Measurements from ENCODE around the gene VASH1.

The VASH1 gene

GRCh38 chr14:76770521-76771436, 9.5 kb downstream of the VASH1 start:
- no peak for TF ChIP-seq CTCF (conservative IDR thresholded peaks at IDR 0.05; ENCODE audit: control insufficient read depth, insufficient read depth, low read depth, low read length)
- H3K4me3 ChIP-seq (ENCODE audit: control insufficient read depth, low read depth, low read length) = no peak overlapping the region
- DNase-seq (ENCODE audit: low read depth) = no peak

DNA sequence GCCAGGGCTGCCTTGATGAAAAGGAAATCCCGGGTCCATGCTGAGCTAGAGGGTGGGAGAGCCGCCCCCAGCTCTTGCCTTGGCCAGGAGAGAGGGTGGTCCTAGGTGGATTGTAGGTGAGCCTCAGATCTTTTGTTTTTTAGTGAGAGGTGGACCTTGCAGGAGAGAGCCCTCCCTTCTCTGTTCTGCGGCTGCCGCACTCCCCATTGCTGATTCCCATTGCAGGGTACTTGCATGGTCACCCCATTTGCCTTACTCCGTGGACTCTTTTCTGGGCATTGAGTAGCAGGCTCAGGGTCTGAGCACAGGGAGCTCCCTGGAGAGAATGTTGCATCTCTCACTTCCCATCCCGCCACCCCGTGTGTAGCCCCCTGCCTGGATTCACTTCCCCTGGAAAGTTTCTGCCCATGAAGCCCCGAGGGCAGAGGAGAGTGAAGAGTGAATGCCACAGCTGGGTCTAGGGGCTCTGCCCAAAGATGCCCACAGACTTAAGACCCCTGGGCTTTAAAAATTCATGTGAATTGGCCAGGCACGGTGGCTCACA, 10.2 kb downstream of the VASH1 start:
- H3K4me3 ChIP-seq (ENCODE audit: control insufficient read depth, low read depth, low read length) = no peak overlapping the region
- no peak for TF ChIP-seq CTCF (conservative IDR thresholded peaks at IDR 0.05; ENCODE audit: control insufficient read depth, insufficient read depth, low read depth, low read length)
- no peak for DNase-seq (ENCODE audit: low read depth)

GRCh38 chr14:76772300-76773187, 11.3 kb downstream of the VASH1 start:
- H3K4me3 ChIP-seq (ENCODE audit: control insufficient read depth, low read depth, low read length) = no peak overlapping the region
- no peak for TF ChIP-seq CTCF (conservative IDR thresholded peaks at IDR 0.05; ENCODE audit: control insufficient read depth, insufficient read depth, low read depth, low read length)
- DNase-seq (ENCODE audit: low read depth) = peak; percentile 68

- TF ChIP-seq CTCF (conservative IDR thresholded peaks at IDR 0.05; ENCODE audit: control insufficient read depth, insufficient read depth, low read depth, low read length) = peak; percentile 12
- H3K4me3 ChIP-seq (ENCODE audit: control insufficient read depth, low read depth, low read length) = peak overlapping the region; percentile 3
Observed at GRCh38 chr14:76773188-76773885, 12.1 kb downstream of the VASH1 start.

GRCh38 chr14:76773956-76774820, 12.9 kb downstream of the VASH1 start:
- DNase-seq (ENCODE audit: low read depth) = no peak
- H3K4me3 ChIP-seq (ENCODE audit: control insufficient read depth, low read depth, low read length) = no peak overlapping the region
- no peak for TF ChIP-seq CTCF (conservative IDR thresholded peaks at IDR 0.05; ENCODE audit: control insufficient read depth, insufficient read depth, low read depth, low read length)

More at GRCh38 chr14:76773188-76773885, 12.1 kb downstream of the VASH1 start:
- peak; percentile 89 for DNase-seq (ENCODE audit: low read depth)

Data from fibroblast of mammary gland (primary cell).